GM21529 (cell line): ENCODE measurements around the gene ARID4B.
A peak's percentile ranks its signal among the peaks of the same experiment; 100 is the strongest.
"Not testable (repeated sequence)": the region's sequence is repeated elsewhere in the genome, so short reads cannot be mapped to it uniquely, and the experiment has no call there.

ENCODE experiments used
- ATAC-seq: cut with Tn5 transposase; IDR thresholded peaks from one replicate; pipeline ENCODE4 v1.9.1; 2021; ENCODE audit not compliant: unreplicated experiment

ARID4B gene, protein sequence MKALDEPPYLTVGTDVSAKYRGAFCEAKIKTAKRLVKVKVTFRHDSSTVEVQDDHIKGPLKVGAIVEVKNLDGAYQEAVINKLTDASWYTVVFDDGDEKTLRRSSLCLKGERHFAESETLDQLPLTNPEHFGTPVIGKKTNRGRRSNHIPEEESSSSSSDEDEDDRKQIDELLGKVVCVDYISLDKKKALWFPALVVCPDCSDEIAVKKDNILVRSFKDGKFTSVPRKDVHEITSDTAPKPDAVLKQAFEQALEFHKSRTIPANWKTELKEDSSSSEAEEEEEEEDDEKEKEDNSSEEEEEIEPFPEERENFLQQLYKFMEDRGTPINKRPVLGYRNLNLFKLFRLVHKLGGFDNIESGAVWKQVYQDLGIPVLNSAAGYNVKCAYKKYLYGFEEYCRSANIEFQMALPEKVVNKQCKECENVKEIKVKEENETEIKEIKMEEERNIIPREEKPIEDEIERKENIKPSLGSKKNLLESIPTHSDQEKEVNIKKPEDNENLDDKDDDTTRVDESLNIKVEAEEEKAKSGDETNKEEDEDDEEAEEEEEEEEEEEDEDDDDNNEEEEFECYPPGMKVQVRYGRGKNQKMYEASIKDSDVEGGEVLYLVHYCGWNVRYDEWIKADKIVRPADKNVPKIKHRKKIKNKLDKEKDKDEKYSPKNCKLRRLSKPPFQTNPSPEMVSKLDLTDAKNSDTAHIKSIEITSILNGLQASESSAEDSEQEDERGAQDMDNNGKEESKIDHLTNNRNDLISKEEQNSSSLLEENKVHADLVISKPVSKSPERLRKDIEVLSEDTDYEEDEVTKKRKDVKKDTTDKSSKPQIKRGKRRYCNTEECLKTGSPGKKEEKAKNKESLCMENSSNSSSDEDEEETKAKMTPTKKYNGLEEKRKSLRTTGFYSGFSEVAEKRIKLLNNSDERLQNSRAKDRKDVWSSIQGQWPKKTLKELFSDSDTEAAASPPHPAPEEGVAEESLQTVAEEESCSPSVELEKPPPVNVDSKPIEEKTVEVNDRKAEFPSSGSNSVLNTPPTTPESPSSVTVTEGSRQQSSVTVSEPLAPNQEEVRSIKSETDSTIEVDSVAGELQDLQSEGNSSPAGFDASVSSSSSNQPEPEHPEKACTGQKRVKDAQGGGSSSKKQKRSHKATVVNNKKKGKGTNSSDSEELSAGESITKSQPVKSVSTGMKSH (N-terminal part only)

DNA sequence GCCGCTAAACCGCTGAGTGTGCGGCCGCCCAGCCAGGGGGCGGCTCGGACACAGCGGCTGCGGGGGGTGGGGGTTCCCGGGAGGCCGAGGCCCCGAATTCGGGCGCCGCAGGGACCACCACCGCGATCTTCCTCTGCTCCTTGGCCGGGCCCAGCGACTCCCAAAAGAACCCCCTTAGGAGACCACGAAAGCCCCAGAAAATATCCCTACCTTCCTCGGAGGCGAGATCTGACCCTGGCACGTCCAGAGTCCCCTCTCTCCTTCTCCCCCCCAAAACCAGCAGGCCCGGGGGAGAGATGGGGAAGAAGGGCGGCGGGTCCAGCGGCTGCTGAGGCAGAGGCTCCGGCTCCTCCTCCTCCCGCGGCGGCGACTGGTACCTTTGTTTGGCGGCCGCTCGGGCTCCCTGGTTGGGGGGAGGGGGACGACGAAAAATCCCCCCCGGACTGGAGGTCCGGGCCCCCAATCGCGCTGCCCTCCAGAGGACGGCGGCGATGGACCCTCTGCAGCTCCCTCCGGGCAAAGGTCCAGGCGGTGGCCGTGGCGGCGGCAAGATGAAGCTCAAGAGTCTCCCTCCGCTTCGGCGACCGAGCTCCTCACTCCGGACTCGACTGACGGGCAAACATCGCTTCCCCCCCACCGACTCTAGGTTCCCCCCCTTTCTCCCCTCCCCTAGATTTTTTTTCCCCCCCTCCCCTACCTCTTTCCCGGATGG lies at the start of gene ARID4B:
ARID4B (minus strand) TSS at position 621 of the 712 bp plus-strand sequence. CDS start 1,260 bp downstream, outside the sequence.
- peak; percentile 1 for ATAC-seq

- ATAC-seq: no peak
These were observed 48.1 kb upstream of the ARID4B start for GRCh38 chr1:235375919-235376605.

DNA sequence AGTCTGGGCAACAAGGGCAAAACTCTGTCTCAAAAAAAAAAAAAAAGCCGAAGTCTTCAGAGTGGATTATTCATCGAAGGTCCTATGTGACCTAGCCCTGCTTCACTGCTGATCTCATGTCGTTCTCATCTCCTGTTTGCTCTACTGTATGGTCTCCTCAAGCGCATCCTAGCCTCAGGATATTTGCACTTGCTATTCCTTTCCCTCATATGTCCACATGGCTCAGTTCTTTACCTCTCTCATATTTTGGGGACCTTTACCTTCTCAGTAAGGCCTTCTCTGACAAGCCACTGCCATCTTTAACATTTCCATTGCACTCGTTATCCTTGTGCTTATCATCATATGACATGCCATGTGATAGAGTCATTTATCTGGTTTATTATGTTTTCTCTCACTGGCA lies 41.8 kb upstream of the ARID4B start:
- ATAC-seq: no peak

DNA sequence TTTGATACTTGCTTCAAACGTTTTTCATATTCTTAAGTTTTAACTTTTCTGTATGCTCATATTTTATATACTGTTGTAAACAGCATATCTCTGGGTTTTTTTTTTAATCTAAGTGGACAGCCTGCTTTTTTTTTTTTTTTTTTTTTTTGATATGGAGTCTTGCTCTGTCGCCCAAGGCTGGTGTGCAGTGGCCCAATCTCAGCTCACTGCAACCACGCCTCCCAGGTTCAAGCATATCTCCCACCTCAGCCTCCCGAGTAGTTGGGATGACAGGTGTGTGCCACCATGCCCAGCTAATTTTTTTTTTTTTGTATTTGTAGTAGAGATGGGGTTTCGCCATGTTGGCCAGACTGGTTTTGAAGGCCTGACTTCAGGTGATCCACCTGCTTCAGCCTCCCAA lies 40.4 kb upstream of the ARID4B start:
- no peak for ATAC-seq

DNA sequence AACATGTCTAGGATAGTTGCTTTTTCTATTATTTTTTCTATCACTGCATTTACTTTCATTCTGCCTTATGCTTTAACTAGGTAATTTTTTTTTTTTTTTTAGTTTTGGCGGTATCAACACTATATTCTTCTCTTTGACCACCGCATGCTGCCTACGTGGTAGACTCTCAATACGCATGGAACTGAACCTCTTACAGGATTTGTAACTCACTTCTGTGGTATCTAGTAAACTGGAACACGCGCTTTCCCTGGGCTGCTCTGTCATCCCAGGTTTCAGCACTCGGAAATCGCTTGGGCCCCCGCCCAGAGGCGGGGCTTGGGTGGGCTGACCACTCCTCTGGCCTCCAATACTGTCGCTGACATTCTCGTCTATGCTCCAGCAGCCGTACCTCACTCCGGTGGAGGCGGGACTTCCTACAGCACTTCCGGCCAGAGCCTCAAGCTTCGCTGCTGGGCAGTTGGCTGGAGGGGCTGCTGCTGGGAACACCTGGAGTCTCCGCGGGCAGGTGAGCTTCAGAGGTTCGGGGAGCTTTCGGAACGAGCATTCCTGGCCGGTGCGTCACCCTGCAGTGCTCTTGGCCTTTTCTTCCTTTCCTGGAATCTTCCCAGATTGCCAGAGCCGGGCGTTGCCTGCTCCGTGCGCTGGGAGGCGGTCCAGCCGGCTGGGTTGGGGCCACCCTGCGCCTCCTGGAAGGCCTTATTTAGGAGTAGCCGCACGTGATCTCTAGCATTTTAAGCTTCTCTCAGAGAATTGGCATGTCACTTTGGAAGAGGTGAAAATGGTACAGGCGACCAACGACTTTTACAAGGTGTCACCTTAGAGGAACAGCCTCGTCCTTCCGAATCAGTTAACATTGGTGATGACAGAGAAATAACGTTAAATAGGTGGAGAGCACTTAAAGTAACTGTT lies 39.3 kb upstream of the ARID4B start, which contains the start of gene TBCE:
TBCE (plus strand) TSS at position 428 of the 909 bp plus-strand sequence. CDS start 12,623 bp downstream, outside the sequence.
- ATAC-seq: peak; percentile 100

GRCh38 chr1:235366286-235366685 lies 38.3 kb upstream of the ARID4B start:
- ATAC-seq: no peak

DNA sequence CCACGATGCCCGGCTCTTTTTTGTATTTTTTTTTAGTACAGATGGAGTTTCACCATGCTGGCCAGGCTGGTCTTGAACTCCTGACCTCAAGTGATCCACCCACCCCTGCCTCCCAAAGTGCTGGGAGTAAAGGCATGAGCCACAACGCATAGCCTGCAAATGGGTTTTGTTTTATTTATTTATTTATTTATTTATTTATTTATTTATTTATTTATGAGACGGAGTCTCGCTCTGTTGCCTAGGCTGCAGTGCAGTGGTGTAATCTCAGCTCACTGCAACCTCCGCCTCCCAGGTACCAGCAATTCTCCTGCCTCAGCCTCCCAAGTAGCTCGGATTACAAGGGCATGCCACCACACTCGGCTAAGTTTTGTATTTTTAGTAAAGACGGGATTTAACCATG lies 36.2 kb upstream of the ARID4B start:
- ATAC-seq: not testable (repeated sequence)

DNA sequence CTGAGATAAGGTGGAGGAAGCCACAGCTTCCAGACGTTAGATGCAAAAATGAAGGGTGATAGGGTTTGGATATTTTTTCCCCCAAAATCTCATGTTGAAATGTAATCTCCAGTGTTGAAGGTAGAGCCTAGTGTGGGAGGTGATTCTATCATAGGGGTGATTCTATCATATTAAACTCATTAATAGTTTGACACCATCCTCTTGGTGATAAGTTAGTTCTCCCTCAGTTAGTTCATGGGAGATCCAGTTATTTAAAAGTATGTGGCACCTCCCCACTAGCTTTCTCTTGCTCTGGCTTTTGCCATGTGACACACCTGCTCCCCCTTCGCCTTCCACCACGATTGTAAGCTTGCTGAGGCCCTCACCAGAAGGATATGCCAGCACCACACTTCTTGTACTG lies 30.9 kb upstream of the ARID4B start:
- no peak for ATAC-seq

- ATAC-seq: no peak
These were observed 29.8 kb upstream of the ARID4B start for GRCh38 chr1:235357485-235358373.

DNA sequence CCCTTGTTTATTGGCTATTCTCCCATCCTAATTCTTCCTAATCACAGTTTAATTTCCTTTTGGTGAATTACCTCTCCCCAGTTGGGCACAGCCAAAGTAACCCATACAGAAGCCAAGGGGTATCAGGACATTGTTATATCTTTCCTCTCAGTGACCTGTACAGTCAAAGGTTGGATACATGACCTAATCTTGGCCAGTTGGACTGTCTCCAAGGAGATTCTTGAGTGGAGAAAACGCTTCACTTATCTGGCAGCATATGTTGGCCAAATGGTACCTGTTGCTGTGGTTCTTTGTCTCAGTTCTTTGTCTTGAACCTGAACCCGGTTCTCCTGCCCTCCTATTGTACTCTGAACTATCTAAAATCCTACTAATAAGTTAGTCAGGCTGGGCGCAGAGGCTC lies 23.9 kb upstream of the ARID4B start:
- ATAC-seq: no peak

DNA sequence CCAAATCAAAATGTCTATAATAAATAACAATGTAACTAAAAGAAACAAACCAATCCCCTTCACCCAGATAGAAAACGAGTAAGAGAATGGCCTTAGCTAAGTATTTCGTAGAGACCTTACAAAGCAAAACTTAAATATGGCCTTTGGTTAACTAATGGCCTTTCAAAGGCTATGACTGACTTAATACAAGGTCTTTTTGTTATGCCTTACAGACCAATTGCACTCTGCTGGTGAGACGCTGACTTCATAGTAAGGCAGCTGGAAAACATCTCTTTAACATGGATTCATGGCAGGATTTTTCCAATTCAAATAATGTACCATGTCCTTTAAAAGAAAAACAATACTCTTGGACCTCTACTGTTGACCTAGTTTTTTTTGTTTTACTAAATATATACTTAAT lies 23.5 kb upstream of the ARID4B start:
- no peak for ATAC-seq

- no peak for ATAC-seq
These were observed 15.7 kb upstream of the ARID4B start for GRCh38 chr1:235343726-235344125.

- ATAC-seq: no peak
These were observed 14.5 kb upstream of the ARID4B start for GRCh38 chr1:235342471-235342870.

GRCh38 chr1:235342039-235342438 lies 14.1 kb upstream of the ARID4B start:
- no peak for ATAC-seq

GRCh38 chr1:235341334-235341733 lies 13.4 kb upstream of the ARID4B start:
- no peak for ATAC-seq

DNA sequence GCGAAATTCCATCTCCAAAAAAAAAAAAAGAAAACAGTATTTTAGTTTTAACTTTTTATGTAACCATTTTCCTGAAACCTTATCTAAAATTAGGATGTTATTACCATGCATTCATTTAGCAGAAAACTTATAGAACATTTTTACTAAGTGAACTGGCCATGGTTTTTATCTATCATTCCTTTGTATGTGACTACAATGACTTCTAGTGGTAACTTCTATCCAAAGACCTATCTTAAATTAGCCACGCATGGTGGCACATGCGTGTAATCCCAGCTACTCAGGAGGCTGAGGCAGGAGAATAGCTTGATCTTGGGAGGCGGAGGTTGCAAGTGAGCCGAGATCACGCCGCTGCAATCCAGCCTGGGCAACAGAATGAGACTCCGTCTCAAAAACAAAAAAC lies 11.8 kb upstream of the ARID4B start:
- ATAC-seq: no peak

GRCh38 chr1:235336903-235337302 lies 8.9 kb upstream of the ARID4B start:
- no peak for ATAC-seq

GRCh38 chr1:235331401-235331800 lies 3.4 kb upstream of the ARID4B start:
- ATAC-seq: no peak
